Measurements from ENCODE around the gene DUOXA2. TPM values are rescaled to one million over a fixed set of nuclear protein-coding genes. Genes with fewer than 3 reads are reported as not detected.

Gene DUOXA2
- total RNA-seq, 1 experiment from 2014 or later: not detected

DNA sequence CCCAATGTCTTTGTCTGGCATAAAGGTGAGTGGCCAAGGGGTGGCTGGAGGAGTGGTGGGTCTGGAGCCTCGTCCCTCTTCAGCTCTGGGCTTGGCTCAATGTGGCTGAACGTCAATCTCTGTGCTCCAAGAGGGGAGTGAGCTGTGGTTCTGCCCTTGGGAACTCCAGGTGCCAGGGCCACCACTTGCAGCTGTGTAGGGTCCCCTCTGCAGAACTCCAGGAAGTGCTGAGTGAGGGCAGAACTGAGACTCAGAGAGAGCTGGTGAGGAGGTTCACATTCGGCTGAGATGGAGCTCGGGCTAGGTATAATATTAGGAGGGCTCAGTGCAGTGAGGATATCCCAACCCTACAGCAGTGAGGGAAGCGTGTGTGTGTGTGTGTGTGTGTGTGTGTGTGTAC, 27.3 kb downstream of the DUOXA2 start:
- Mint-ChIP-seq H3K9me3 (no peaks in the 10 kb centered on the region), H3K4me1 (peaks cover 2% of the 10 kb centered on the region; the same call in 1 of the 2 replicates), H3K27me3 (ENCODE audit: low read depth) (peaks cover 31% of the 10 kb centered on the region), H3K27ac (no peak overlapping the region), H3K4me3 (no peak overlapping the region), H3K36me3 (no peaks in the 10 kb centered on the region)
- ATAC-seq (no peak), DNase-seq (ENCODE audit: low spot score) (no peak)
- ChIA-PET POLR2A (no interaction called here), CTCF (interaction anchor here (0.6 to 2.6 kb wide), 5 partner anchors 14 to 37 kb away, joined by 3 to 9 read pairs (median 5); no protein-coding TSS in a partner anchor)
- TF ChIP-seq ZBTB21 (CRISPR knock-in tag; IDR thresholded peaks at IDR 0.05; ENCODE audit: borderline replicate concordance) (no peak), ZMAT4 (CRISPR knock-in tag; IDR thresholded peaks at IDR 0.05) (no peak), TEAD4 (CRISPR knock-in tag; IDR thresholded peaks at IDR 0.05) (no peak), E2F1 (CRISPR knock-in tag; IDR thresholded peaks at IDR 0.05) (no peak), ZNF219 (CRISPR knock-in tag; IDR thresholded peaks at IDR 0.05; ENCODE audit: borderline replicate concordance) (no peak), IRF2 (CRISPR knock-in tag; IDR thresholded peaks at IDR 0.05; ENCODE audit: borderline replicate concordance, low read depth) (no peak), NR2C2 (CRISPR knock-in tag; IDR thresholded peaks at IDR 0.05) (no peak), ESRRA (CRISPR knock-in tag; IDR thresholded peaks at IDR 0.05; ENCODE audit: borderline replicate concordance) (no peak), SP1 (CRISPR knock-in tag; conservative IDR thresholded peaks at IDR 0.05) (no peak), ZNF671 (CRISPR knock-in tag; IDR thresholded peaks at IDR 0.05) (no peak), EMX1 (CRISPR knock-in tag; IDR thresholded peaks at IDR 0.05) (no peak), ELF4 (CRISPR knock-in tag; IDR thresholded peaks at IDR 0.05; ENCODE audit: low read depth) (no peak), MLX (CRISPR knock-in tag; IDR thresholded peaks at IDR 0.05) (no peak)
- TF ChIP-seq, protein P1, sequence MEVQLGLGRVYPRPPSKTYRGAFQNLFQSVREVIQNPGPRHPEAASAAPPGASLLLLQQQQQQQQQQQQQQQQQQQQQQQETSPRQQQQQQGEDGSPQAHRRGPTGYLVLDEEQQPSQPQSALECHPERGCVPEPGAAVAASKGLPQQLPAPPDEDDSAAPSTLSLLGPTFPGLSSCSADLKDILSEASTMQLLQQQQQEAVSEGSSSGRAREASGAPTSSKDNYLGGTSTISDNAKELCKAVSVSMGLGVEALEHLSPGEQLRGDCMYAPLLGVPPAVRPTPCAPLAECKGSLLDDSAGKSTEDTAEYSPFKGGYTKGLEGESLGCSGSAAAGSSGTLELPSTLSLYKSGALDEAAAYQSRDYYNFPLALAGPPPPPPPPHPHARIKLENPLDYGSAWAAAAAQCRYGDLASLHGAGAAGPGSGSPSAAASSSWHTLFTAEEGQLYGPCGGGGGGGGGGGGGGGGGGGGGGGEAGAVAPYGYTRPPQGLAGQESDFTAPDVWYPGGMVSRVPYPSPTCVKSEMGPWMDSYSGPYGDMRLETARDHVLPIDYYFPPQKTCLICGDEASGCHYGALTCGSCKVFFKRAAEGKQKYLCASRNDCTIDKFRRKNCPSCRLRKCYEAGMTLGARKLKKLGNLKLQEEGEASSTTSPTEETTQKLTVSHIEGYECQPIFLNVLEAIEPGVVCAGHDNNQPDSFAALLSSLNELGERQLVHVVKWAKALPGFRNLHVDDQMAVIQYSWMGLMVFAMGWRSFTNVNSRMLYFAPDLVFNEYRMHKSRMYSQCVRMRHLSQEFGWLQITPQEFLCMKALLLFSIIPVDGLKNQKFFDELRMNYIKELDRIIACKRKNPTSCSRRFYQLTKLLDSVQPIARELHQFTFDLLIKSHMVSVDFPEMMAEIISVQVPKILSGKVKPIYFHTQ (CRISPR knock-in tag; IDR thresholded peaks at IDR 0.05): no peak
- TF ChIP-seq, protein P2, sequence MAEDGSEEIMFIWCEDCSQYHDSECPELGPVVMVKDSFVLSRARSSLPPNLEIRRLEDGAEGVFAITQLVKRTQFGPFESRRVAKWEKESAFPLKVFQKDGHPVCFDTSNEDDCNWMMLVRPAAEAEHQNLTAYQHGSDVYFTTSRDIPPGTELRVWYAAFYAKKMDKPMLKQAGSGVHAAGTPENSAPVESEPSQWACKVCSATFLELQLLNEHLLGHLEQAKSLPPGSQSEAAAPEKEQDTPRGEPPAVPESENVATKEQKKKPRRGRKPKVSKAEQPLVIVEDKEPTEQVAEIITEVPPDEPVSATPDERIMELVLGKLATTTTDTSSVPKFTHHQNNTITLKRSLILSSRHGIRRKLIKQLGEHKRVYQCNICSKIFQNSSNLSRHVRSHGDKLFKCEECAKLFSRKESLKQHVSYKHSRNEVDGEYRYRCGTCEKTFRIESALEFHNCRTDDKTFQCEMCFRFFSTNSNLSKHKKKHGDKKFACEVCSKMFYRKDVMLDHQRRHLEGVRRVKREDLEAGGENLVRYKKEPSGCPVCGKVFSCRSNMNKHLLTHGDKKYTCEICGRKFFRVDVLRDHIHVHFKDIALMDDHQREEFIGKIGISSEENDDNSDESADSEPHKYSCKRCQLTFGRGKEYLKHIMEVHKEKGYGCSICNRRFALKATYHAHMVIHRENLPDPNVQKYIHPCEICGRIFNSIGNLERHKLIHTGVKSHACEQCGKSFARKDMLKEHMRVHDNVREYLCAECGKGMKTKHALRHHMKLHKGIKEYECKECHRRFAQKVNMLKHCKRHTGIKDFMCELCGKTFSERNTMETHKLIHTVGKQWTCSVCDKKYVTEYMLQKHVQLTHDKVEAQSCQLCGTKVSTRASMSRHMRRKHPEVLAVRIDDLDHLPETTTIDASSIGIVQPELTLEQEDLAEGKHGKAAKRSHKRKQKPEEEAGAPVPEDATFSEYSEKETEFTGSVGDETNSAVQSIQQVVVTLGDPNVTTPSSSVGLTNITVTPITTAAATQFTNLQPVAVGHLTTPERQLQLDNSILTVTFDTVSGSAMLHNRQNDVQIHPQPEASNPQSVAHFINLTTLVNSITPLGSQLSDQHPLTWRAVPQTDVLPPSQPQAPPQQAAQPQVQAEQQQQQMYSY (CRISPR knock-in tag; IDR thresholded peaks at IDR 0.05): no peak

DNA sequence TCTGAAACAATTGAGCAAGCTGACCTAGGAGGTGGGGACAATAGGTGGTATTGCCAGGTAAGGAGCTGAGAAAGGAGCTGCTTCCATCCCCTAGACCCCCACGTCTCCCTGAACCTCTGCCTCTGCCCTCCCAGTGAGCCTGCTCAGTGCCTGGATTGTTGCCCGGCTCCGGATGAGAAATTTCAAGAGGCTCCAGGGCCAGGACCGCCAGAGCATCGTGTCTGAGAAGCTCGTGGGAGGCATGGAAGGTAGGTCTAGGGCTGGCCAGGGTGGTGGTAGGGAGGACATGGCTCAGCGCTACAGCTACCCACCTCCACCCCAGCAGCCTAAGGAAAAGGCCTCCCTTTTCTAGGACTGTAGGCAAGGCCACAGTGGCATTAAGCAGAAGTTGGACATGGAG, 28.9 kb downstream of the DUOXA2 start:
- Mint-ChIP-seq H3K4me1 (no peaks in the 10 kb centered on the region), H3K27ac (no peak overlapping the region), H3K27me3 (ENCODE audit: low read depth) (peaks cover 22% of the 10 kb centered on the region), H3K4me3 (no peak overlapping the region), H3K9me3 (no peaks in the 10 kb centered on the region), H3K36me3 (no peaks in the 10 kb centered on the region)
- DNase-seq (ENCODE audit: low spot score) (no peak), ATAC-seq (no peak)
- ChIA-PET POLR2A (no interaction called here), CTCF (interaction anchor here (0.9 to 2.6 kb wide), 5 partner anchors 16 to 25 kb away, joined by 3 to 9 read pairs (median 6); no protein-coding TSS in a partner anchor)
- TF ChIP-seq CREM (CRISPR knock-in tag; IDR thresholded peaks at IDR 0.05) (no peak), MAX (CRISPR knock-in tag; IDR thresholded peaks at IDR 0.05) (no peak), FOXK1 (CRISPR knock-in tag; IDR thresholded peaks at IDR 0.05) (no peak), ATF3 (CRISPR knock-in tag; conservative IDR thresholded peaks at IDR 0.05) (no peak), ETV6 (CRISPR knock-in tag; IDR thresholded peaks at IDR 0.05) (no peak), MLX (CRISPR knock-in tag; IDR thresholded peaks at IDR 0.05) (no peak), RORB (CRISPR knock-in tag; IDR thresholded peaks at IDR 0.05) (no peak), NR1H2 (CRISPR knock-in tag; IDR thresholded peaks at IDR 0.05) (no peak), ZNF121 (CRISPR knock-in tag; IDR thresholded peaks at IDR 0.05) (no peak), JAZF1 (CRISPR knock-in tag; IDR thresholded peaks at IDR 0.05) (no peak)
- TF ChIP-seq, protein P3, sequence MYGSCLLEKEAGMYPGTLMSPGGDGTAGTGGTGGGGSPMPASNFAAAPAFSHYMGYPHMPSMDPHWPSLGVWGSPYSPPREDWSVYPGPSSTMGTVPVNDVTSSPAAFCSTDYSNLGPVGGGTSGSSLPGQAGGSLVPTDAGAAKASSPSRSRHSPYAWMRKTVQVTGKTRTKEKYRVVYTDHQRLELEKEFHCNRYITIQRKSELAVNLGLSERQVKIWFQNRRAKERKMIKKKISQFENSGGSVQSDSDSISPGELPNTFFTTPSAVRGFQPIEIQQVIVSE (CRISPR knock-in tag; IDR thresholded peaks at IDR 0.05; ENCODE audit: borderline replicate concordance): no peak
